Measurements from ENCODE around the gene DACH1. TPM values are rescaled to one million over a fixed set of nuclear protein-coding genes. Genes with fewer than 3 reads are reported as not detected.

DACH1 gene
- total and polyA plus RNA-seq, 2 of the 13 experiments (the other 11 are each of a cell fraction or from before 2014, with no cell fraction given): not detected

GRCh38 chr13:71645467-71645866 lies 221.5 kb downstream of the DACH1 start:
- no peaks in the 10 kb centered on the region for H3K79me2 ChIP-seq (ENCODE audit: insufficient read depth, low read length)
- H3K9me3 ChIP-seq (ENCODE audit: low read length): no peaks in the 10 kb centered on the region
- no peak overlapping the region for H3K9ac ChIP-seq (ENCODE audit: insufficient read depth, low read depth, low read length)
- H3K4me3 ChIP-seq (replicated peaks in 1 of 3; ENCODE audit: insufficient read depth in 1 of 3, low read depth in 2 of 3, low read length in 3 of 3): no peak overlapping the region
- CTCF ChIA-PET (ENCODE audit: low intra/inter-chr PET ratio, low total read pairs): no interaction called here
- no peak for FAIRE-seq
- no peak for DNase-seq (ENCODE audit: low spot score)
- no peaks in the 10 kb centered on the region for H3K4me1 ChIP-seq (ENCODE audit: insufficient read depth, low read length)
- TF ChIP-seq RCOR2 (CRISPR knock-in tag; IDR thresholded peaks at IDR 0.05): no peak
- no peak for TF ChIP-seq HDAC1 (CRISPR knock-in tag; IDR thresholded peaks at IDR 0.05)
- no peak for ATAC-seq
- no peak overlapping the region for H2AFZ ChIP-seq (ENCODE audit: low read length)
- H3K4me2 ChIP-seq (ENCODE audit: low read depth, low read length): no peak overlapping the region
- no peak overlapping the region for H3K27ac ChIP-seq (ENCODE audit: extremely low read length, insufficient read depth, low read length)
- intact Hi-C loops (cut with micrococcal nuclease; ENCODE audit: unreplicated experiment) (no loop called here), in situ Hi-C loops (cut with HindIII; ENCODE audit: extremely low pct_ligation_motif_present, low pct_unique_long_range_greater_than_20kb) (no loop called here)
- H4K20me1 ChIP-seq (ENCODE audit: insufficient read depth, low read length): no peaks in the 10 kb centered on the region
- no peaks in the 10 kb centered on the region for H3K36me3 ChIP-seq (replicated peaks in 1 of 2; ENCODE audit: control insufficient read depth in 1 of 2, insufficient read depth in 2 of 2, low read length in 2 of 2)
- WGBS (ENCODE audit: low lambda C conversion rate): 2% methylated on average over 3 of the region's 3 CpGs
- no peaks in the 10 kb centered on the region for H3K27me3 ChIP-seq (ENCODE audit: control insufficient read depth in 1 of 2, insufficient read depth in 2 of 2, low read length in 2 of 2)
- no TSS peak for BruUV-seq (replicated peaks)
- POLR2A ChIA-PET: no interaction called here

- CTCF ChIA-PET (ENCODE audit: low intra/inter-chr PET ratio, low total read pairs): no interaction called here
- POLR2A ChIA-PET: no interaction called here
- no peaks in the 10 kb centered on the region for H4K20me1 ChIP-seq (ENCODE audit: insufficient read depth, low read length)
- no peaks in the 10 kb centered on the region for H3K79me2 ChIP-seq (ENCODE audit: insufficient read depth, low read length)
- no peaks in the 10 kb centered on the region for H3K9me3 ChIP-seq (ENCODE audit: low read length)
- no peak for DNase-seq (ENCODE audit: low spot score)
- ATAC-seq: no peak
- WGBS (ENCODE audit: low lambda C conversion rate): 0% methylated on average over 1 of the region's 1 CpG
- no peak for TF ChIP-seq ZNF567 (CRISPR knock-in tag; IDR thresholded peaks at IDR 0.05; ENCODE audit: borderline replicate concordance)
- no peak for TF ChIP-seq DNMT3B (CRISPR knock-in tag; conservative IDR thresholded peaks at IDR 0.05)
- no peak for TF ChIP-seq SATB2 (CRISPR knock-in tag; IDR thresholded peaks at IDR 0.05)
- no peak for TF ChIP-seq ATF4 (CRISPR knock-in tag; IDR thresholded peaks at IDR 0.05)
- no peak for TF ChIP-seq ZNF589 (CRISPR knock-in tag; conservative IDR thresholded peaks at IDR 0.05)
- no peak for TF ChIP-seq TBX2 (CRISPR knock-in tag; IDR thresholded peaks at IDR 0.05; ENCODE audit: borderline replicate concordance)
- no peak for TF ChIP-seq CHD4 (IDR thresholded peaks at IDR 0.05; ENCODE audit: borderline replicate concordance, low read length)
- no TSS peak for BruUV-seq (replicated peaks)
- H3K27me3 ChIP-seq (ENCODE audit: control insufficient read depth in 1 of 2, insufficient read depth in 2 of 2, low read length in 2 of 2): no peaks in the 10 kb centered on the region
- H3K4me2 ChIP-seq (ENCODE audit: low read depth, low read length): no peak overlapping the region
- in situ Hi-C loops (cut with HindIII; ENCODE audit: extremely low pct_ligation_motif_present, low pct_unique_long_range_greater_than_20kb) (no loop called here), intact Hi-C loops (cut with micrococcal nuclease; ENCODE audit: unreplicated experiment) (no loop called here)
- no peak overlapping the region for H3K4me3 ChIP-seq (replicated peaks in 1 of 3; ENCODE audit: insufficient read depth in 1 of 3, low read depth in 2 of 3, low read length in 3 of 3)
- H3K27ac ChIP-seq (ENCODE audit: extremely low read length, insufficient read depth, low read length): no peak overlapping the region
- FAIRE-seq: no peak
- H2AFZ ChIP-seq (ENCODE audit: low read length): no peak overlapping the region
- H3K4me1 ChIP-seq (ENCODE audit: insufficient read depth, low read length): no peaks in the 10 kb centered on the region
- H3K36me3 ChIP-seq (replicated peaks in 1 of 2; ENCODE audit: control insufficient read depth in 1 of 2, insufficient read depth in 2 of 2, low read length in 2 of 2): no peaks in the 10 kb centered on the region
- no peak overlapping the region for H3K9ac ChIP-seq (ENCODE audit: insufficient read depth, low read depth, low read length)
Measured at GRCh38 chr13:71644579-71644978, 222.4 kb downstream of the DACH1 start.

Measured in HepG2 (cell line).